Activated naive CD8-positive, alpha-beta T cell treated with anti-CD3 and anti-CD28 coated beads, Interleukin-2, amount 10 ng/mL, durations not matched to agents 7 days and 5 days (primary cell): Measurements from ENCODE around the gene STRAP. TPM values are rescaled to one million over a fixed set of nuclear protein-coding genes. Genes with fewer than 3 reads are reported as not detected.
"Not testable (repeated sequence)": the region's sequence is repeated elsewhere in the genome, so short reads cannot be mapped to it uniquely, and the experiment has no call there.

Source experiments
- ATAC-seq: fragments of 150-1000 bp; cut with Tn5 transposase; one replicate; pipeline ENCODE4 v1.10.0; 2021; ENCODE audit warnings: low read depth, moderate library complexity
- POLR2A ChIA-PET: fragments of 350-600 bp; sonication (Branson Sonifier 250); formaldehyde crosslinking; loops from one replicate; lab custom pipeline; 2021; ENCODE audit warnings: antibody characterized with exemption; lab: Charles Lee
- DNase-seq: peaks from one replicate; pipeline ENCODE4 v3.0.0; 2021
- H3K27ac Mint-ChIP-seq: one replicate; pipeline ENCODE4 v1.8.0; 2022; ENCODE audit warnings: mild to moderate bottlenecking, mixed read lengths
- H3K27me3 Mint-ChIP-seq: one replicate; pipeline ENCODE4 v1.8.0; 2022; ENCODE audit warnings: mild to moderate bottlenecking, moderate library complexity, mixed read lengths
- H3K36me3 Mint-ChIP-seq: one replicate; pipeline ENCODE4 v1.8.0; 2021; ENCODE audit warnings: mild to moderate bottlenecking, mixed read lengths
- H3K4me1 Mint-ChIP-seq: one replicate; pipeline ENCODE4 v1.8.0; 2021; ENCODE audit warnings: mixed read lengths
- H3K4me3 Mint-ChIP-seq: one replicate; pipeline ENCODE4 v1.8.0; 2022; ENCODE audit warnings: mild to moderate bottlenecking, moderate library complexity, mixed read lengths
- H3K9me3 Mint-ChIP-seq: one replicate; pipeline ENCODE4 v1.8.0; 2021; ENCODE audit warnings: mixed read lengths
- total RNA-seq, 2 experiments: library from RNA; stranded (reverse); gene quantifications; one replicate each; pipeline ENCODE4 v1.2.3, GENCODE V29; 2021

The STRAP gene
- total RNA-seq, 2 experiments from 2014 or later, result 59.3 to 60.3 TPM

GRCh38 chr12:15943519-15943918 is 61.3 kb downstream of the STRAP start:
- POLR2A ChIA-PET, DNase-seq: not testable (repeated sequence)
- H3K36me3 Mint-ChIP-seq, result peaks cover 22% of the 10 kb centered on the region

GRCh38 chr12:15948461-15948860 is 66.3 kb downstream of the STRAP start:
- H3K4me3 Mint-ChIP-seq, POLR2A ChIA-PET, H3K27me3 Mint-ChIP-seq, H3K4me1 Mint-ChIP-seq, ATAC-seq, DNase-seq: not testable (repeated sequence)
- peaks cover 19% of the 10 kb centered on the region for H3K9me3 Mint-ChIP-seq
- H3K36me3 Mint-ChIP-seq, result peaks cover 15% of the 10 kb centered on the region
- peak overlapping the region; percentile 25 for H3K27ac Mint-ChIP-seq

More at GRCh38 chr12:15943519-15943918, 61.3 kb downstream of the STRAP start:
- not testable (repeated sequence) for H3K4me1 Mint-ChIP-seq, H3K4me3 Mint-ChIP-seq, H3K27me3 Mint-ChIP-seq, ATAC-seq, H3K27ac Mint-ChIP-seq
- H3K9me3 Mint-ChIP-seq, result peaks cover 29% of the 10 kb centered on the region

Other genes starting within 250 kb of the STRAP start
- gene EPS8, start 93.0 kb upstream of the STRAP start, total RNA-seq, result 1 to 10 TPM; 1.6 to 3.4 TPM
- 10 to 100 TPM; 22.5 to 23.4 TPM for gene DERA, start 28.9 kb downstream of the STRAP start, total RNA-seq